ENCODE measurements around the gene CCDC167. TPM values are rescaled to one million over a fixed set of nuclear protein-coding genes. Genes with fewer than 3 reads are reported as not detected.

The CCDC167 gene
- total RNA-seq, 6 experiments from 2014 or later: 19.0 to 23.8 (median 22.4) TPM

GRCh38 chr6:37482606-37483251 is 17.0 kb downstream of the CCDC167 start:
- H3K4me1 Mint-ChIP-seq (ENCODE audit: low read depth): no peaks in the 10 kb centered on the region
- TF ChIP-seq, protein P1, sequence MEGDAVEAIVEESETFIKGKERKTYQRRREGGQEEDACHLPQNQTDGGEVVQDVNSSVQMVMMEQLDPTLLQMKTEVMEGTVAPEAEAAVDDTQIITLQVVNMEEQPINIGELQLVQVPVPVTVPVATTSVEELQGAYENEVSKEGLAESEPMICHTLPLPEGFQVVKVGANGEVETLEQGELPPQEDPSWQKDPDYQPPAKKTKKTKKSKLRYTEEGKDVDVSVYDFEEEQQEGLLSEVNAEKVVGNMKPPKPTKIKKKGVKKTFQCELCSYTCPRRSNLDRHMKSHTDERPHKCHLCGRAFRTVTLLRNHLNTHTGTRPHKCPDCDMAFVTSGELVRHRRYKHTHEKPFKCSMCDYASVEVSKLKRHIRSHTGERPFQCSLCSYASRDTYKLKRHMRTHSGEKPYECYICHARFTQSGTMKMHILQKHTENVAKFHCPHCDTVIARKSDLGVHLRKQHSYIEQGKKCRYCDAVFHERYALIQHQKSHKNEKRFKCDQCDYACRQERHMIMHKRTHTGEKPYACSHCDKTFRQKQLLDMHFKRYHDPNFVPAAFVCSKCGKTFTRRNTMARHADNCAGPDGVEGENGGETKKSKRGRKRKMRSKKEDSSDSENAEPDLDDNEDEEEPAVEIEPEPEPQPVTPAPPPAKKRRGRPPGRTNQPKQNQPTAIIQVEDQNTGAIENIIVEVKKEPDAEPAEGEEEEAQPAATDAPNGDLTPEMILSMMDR (IDR thresholded peaks at IDR 0.05): no peak
- no peak overlapping the region for H3K27ac Mint-ChIP-seq
- H3K4me3 Mint-ChIP-seq: no peak overlapping the region
- H3K36me3 Mint-ChIP-seq (ENCODE audit: low read depth): no peaks in the 10 kb centered on the region; the same call in 1 of the 2 replicates
- no peak for DNase-seq
- peaks cover 5% of the 10 kb centered on the region for H3K27me3 Mint-ChIP-seq (ENCODE audit: insufficient read depth)
- H3K9me3 Mint-ChIP-seq: no peaks in the 10 kb centered on the region

DNA sequence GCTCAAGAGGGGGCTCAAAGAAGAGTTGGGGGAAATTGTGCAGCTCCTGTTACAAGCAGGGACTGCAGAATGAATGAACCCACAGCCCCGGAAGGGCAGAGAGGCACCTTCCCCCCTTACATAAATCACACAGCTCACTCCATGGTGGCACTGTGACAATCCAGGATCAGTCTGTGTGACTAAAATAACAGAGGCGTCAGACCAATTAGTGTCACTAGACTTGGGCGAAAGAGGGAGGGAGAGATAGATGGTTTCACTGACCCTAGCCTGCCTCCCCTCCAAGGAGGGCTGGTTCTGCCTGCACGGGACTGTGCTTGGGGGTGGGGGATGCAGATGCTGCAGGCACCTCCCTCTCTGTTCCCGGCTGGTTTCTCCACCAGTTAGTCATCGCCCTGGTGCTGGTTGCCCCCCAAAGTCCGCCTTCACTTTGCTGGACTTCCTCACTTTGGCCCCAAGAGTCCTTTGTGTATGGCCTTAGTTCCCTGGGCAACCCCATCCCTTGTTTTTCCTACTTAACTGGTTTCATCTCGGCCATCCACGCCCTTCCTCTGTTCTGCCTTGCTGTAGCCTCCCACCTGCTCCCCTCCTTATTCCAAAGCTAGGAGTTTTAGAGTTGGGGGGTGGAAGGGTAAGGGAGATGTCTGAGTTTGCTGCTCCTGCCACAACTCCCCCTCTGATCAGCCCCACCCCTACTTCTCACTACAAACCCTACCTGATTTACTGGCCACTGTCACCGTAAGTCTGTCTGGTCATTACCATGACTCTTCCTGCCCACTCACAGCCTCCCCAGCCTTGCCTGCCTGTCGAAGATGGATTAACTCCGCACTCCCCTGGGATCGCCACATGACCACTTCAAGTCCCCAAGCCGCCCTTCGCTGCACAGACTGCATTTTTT is 17.7 kb downstream of the CCDC167 start:
- Mint-ChIP-seq H3K27ac (no peak overlapping the region), H3K4me1 (ENCODE audit: low read depth) (no peaks in the 10 kb centered on the region), H3K4me3 (no peak overlapping the region), H3K27me3 (ENCODE audit: insufficient read depth) (peaks cover 5% of the 10 kb centered on the region), H3K9me3 (no peaks in the 10 kb centered on the region), H3K36me3 (ENCODE audit: low read depth) (no peaks in the 10 kb centered on the region; the same call in 1 of the 2 replicates)
- TF ChIP-seq, protein P1 (IDR thresholded peaks at IDR 0.05): no peak
- no peak for DNase-seq

- TF ChIP-seq, protein P1 (IDR thresholded peaks at IDR 0.05): no peak
- H3K27me3 Mint-ChIP-seq (ENCODE audit: insufficient read depth): peaks cover 5% of the 10 kb centered on the region
- no peak overlapping the region for H3K27ac Mint-ChIP-seq
- H3K36me3 Mint-ChIP-seq (ENCODE audit: low read depth): peaks cover 5% of the 10 kb centered on the region; the same call in 1 of the 2 replicates
- no peak overlapping the region for H3K4me3 Mint-ChIP-seq
- no peaks in the 10 kb centered on the region for H3K9me3 Mint-ChIP-seq
- no peak for DNase-seq
- H3K4me1 Mint-ChIP-seq (ENCODE audit: low read depth): no peaks in the 10 kb centered on the region
Observed at GRCh38 chr6:37480951-37481534, 18.6 kb downstream of the CCDC167 start.

- Mint-ChIP-seq H3K27me3 (ENCODE audit: insufficient read depth) (peaks cover 5% of the 10 kb centered on the region), H3K36me3 (ENCODE audit: low read depth) (peaks cover 10% of the 10 kb centered on the region; the same call in 1 of the 2 replicates), H3K27ac (no peak overlapping the region), H3K4me3 (no peak overlapping the region), H3K4me1 (ENCODE audit: low read depth) (no peaks in the 10 kb centered on the region), H3K9me3 (no peaks in the 10 kb centered on the region)
- TF ChIP-seq, protein P1 (IDR thresholded peaks at IDR 0.05): no peak
- DNase-seq: no peak
Observed at GRCh38 chr6:37480118-37480736, 19.5 kb downstream of the CCDC167 start.

GRCh38 chr6:37479266-37479854 is 20.3 kb downstream of the CCDC167 start:
- Mint-ChIP-seq H3K36me3 (ENCODE audit: low read depth) (peaks cover 15% of the 10 kb centered on the region), H3K9me3 (no peaks in the 10 kb centered on the region), H3K4me1 (ENCODE audit: low read depth) (no peaks in the 10 kb centered on the region), H3K4me3 (no peak overlapping the region), H3K27me3 (ENCODE audit: insufficient read depth) (peaks cover 5% of the 10 kb centered on the region), H3K27ac (no peak overlapping the region)
- TF ChIP-seq, protein P1 (IDR thresholded peaks at IDR 0.05): no peak
- DNase-seq: no peak
